IPS-15b (cell line): ENCODE data around the gene RFX2.
"Not testable (repeated sequence)": the region's sequence is repeated elsewhere in the genome, so short reads cannot be mapped to it uniquely, and the experiment has no call there.

Source experiments
- H3K27me3 ChIP-seq: one replicate; pipeline ENCODE4 v1.6.1; 2013; ENCODE audit warnings: low read length; ENCODE audit not compliant: control insufficient read depth, insufficient read depth
- H3K36me3 ChIP-seq: one replicate; pipeline ENCODE4 v1.6.1; 2013; ENCODE audit warnings: low read length; ENCODE audit not compliant: control insufficient read depth, insufficient read depth
- H3K4me1 ChIP-seq: one replicate; pipeline ENCODE4 v1.6.1; 2013; ENCODE audit warnings: mild to moderate bottlenecking, low read length; ENCODE audit not compliant: control insufficient read depth, insufficient read depth
- H3K4me3 ChIP-seq: one replicate; pipeline ENCODE4 v1.5.1; 2013; ENCODE audit warnings: low read depth, low read length
- H3K9ac ChIP-seq: one replicate; pipeline ENCODE4 v1.6.1; 2013; ENCODE audit warnings: low read depth, mild to moderate bottlenecking, low read length
- H3K9me3 ChIP-seq: one replicate; pipeline ENCODE4 v1.6.1; 2013; ENCODE audit warnings: mild to moderate bottlenecking, low read length; ENCODE audit not compliant: control insufficient read depth, insufficient read depth

RFX2 gene

DNA sequence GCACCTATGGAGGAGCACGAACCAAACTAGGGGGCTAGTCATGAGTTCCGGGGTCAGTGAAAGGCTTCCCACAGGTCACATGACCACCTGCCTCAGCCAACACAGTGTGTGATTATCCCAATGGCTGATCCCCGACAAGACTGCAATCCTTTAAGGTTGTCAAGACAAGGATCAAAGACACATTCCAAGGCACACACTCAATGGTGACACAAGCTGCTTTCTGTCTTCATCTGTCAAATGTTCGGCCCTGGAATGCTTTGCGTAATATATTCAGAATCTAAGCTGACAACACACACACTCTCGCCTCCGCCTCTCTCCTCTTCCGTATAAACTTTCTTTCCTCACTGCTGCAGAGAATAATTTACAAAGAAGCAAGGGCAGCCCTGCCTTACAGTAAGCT lies 144.1 kb downstream of the RFX2 start:
- no peaks in the 10 kb centered on the region for H3K36me3 ChIP-seq

DNA sequence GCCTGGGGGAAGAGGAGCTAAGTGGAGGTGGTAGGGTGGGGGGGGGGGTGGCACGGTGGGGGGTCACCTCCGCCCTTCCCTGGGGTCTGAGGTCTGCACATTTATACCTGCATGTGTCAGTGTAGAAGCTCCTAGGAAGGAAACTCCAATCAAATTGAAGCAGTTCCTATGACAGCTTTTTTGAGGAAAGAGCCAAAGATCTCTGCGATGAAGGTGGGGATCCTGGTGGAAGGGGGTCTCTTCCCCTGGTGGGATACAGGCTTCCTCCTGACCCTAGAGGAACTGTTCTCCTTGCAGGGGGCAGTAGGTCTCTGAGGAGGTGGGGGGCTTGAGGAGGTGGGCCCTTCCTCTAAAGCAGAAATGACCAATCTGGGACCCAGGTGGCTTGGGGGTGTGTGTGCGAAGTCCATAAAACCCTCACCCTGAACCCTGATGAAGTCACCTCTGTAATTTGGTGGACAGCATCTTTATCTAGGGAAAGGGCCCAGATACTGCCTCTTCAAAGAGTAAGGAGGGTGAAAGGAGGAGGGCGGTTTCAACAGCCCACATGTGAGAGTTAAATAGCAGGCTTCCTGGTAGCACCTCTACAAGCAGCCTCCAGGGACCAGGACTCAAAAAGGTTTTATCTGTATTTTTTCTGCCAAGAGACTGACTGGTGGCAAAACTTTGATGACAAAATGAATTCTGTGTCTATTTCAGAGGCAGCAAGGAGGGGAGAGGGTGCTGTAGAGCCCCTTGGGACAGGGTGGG lies 145.3 kb downstream of the RFX2 start:
- H3K27me3 ChIP-seq: no peaks in the 10 kb centered on the region
- H3K4me1 ChIP-seq: peaks cover 8% of the 10 kb centered on the region
- H3K9ac ChIP-seq: peak overlapping the region; percentile 39
- no peak overlapping the region for H3K4me3 ChIP-seq
- H3K9me3 ChIP-seq: no peaks in the 10 kb centered on the region
- no peaks in the 10 kb centered on the region for H3K36me3 ChIP-seq

More for the DNA sequence above, 144.1 kb downstream of the RFX2 start:
- no peak overlapping the region for H3K4me3 ChIP-seq
- H3K27me3 ChIP-seq: no peaks in the 10 kb centered on the region
- no peak overlapping the region for H3K9ac ChIP-seq
- H3K4me1 ChIP-seq: peaks cover 8% of the 10 kb centered on the region
- H3K9me3 ChIP-seq: no peaks in the 10 kb centered on the region

DNA sequence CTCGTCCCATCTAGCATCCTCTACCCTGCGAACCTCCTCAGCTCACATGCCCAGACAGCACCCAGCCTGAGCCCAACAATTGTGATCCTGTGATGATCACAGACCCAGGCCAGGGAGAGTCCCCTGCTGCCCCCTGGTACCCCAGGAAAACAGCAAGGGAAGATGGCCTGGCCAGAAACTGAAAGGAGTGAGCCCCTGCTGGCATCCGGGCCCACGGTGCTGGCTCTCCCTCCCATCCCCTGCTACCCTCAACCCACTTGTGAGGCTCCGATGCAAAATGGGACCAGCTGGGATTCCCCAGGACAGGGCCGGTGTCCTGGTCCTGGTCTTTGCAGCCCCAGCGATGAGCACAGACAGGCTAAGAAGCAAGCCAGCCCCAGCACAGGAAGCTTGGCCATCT lies 146.4 kb downstream of the RFX2 start:
- no peaks in the 10 kb centered on the region for H3K9me3 ChIP-seq
- no peaks in the 10 kb centered on the region for H3K36me3 ChIP-seq
- H3K4me1 ChIP-seq: peaks cover 8% of the 10 kb centered on the region
- H3K9ac ChIP-seq: peak overlapping the region; percentile 24
- no peak overlapping the region for H3K4me3 ChIP-seq
- no peaks in the 10 kb centered on the region for H3K27me3 ChIP-seq

DNA sequence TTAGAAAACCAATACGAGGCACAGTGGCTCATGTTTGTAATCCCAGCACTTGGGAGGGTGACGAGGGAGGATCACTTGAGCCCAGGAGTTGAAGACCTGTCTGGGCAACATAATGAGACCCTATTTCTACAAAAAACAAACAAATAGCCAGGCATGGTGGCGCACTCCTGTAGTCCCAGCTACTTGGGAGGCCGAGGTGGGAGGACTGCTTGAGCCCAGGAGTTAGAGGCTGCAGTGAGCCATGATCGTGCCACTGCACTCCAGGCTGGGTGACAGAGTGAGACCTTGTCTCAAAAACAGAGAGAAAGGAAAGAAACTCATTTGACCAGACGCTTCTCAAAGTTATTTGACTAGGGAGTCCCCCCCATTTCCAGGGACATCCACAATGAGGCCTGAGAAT lies 147.0 kb downstream of the RFX2 start:
- not testable (repeated sequence) for H3K4me1 ChIP-seq, H3K4me3 ChIP-seq, H3K36me3 ChIP-seq, H3K9ac ChIP-seq, H3K27me3 ChIP-seq, H3K9me3 ChIP-seq

DNA sequence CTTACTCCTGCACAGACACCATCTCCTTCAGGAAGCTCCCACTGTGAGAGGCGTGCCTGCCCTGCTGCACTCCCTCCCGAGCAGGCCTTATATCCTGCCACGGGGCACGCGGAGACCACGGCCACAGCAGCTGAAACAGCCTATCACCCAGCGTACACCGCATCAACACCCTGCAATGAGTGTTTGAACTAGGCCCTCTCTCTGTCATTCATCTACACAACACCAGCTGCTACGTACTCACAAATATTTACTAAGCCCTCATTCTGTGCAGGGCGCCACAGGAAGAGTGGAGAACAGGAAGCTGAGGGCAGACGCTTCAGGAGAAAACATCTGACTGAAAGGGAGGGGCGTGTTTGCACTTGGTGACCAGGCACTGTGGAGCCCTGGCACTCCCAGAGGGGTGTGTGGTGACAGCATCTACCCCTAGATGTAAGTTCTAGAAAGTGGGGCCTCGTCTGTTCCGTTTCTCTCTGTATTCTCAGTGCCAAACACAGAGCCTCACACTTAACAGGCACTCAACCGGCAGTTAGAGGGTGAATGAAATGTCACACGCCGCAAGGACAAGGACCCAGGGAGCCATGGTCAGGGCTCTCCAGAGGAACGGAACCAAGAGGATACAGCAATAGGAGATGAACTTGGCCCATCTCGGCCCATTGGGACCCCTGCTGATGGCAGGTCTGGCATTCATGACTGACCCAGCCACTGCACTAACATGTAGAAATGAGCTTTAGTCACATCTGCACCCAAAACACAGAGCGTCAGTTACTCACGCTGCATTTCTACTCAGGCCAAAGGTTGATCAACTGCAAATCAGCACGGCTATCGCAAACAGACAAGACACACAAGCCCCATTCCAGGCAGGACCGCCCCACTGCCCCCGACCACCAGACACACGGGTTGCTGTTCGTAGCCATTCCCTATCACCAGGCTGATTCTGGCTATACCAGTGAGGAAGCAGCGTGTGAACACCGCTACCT lies 148.0 kb downstream of the RFX2 start:
- no peaks in the 10 kb centered on the region for H3K27me3 ChIP-seq
- H3K36me3 ChIP-seq: no peaks in the 10 kb centered on the region
- peak overlapping the region; percentile 32 for H3K9ac ChIP-seq
- H3K4me1 ChIP-seq: peaks cover 9% of the 10 kb centered on the region
- H3K9me3 ChIP-seq: no peaks in the 10 kb centered on the region
- no peak overlapping the region for H3K4me3 ChIP-seq

DNA sequence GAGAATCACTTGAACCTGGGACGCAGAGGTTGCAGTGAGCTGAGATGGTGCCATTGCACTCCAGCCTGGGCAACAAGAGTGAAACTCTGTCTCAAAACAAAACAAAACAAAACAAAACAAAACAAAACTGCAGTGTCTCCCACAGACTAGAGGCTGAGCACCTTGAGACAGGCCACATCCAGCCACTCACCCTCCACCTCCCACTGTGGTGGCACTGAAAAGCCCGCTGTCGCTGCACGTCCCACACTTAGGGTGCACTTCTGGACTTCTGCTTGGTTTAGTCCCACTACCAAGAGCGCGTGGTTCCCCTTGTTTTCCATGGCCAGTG lies 148.7 kb downstream of the RFX2 start:
- H3K36me3 ChIP-seq, H3K4me3 ChIP-seq, H3K27me3 ChIP-seq, H3K9ac ChIP-seq, H3K9me3 ChIP-seq: not testable (repeated sequence)
- H3K4me1 ChIP-seq: peaks cover 15% of the 10 kb centered on the region

DNA sequence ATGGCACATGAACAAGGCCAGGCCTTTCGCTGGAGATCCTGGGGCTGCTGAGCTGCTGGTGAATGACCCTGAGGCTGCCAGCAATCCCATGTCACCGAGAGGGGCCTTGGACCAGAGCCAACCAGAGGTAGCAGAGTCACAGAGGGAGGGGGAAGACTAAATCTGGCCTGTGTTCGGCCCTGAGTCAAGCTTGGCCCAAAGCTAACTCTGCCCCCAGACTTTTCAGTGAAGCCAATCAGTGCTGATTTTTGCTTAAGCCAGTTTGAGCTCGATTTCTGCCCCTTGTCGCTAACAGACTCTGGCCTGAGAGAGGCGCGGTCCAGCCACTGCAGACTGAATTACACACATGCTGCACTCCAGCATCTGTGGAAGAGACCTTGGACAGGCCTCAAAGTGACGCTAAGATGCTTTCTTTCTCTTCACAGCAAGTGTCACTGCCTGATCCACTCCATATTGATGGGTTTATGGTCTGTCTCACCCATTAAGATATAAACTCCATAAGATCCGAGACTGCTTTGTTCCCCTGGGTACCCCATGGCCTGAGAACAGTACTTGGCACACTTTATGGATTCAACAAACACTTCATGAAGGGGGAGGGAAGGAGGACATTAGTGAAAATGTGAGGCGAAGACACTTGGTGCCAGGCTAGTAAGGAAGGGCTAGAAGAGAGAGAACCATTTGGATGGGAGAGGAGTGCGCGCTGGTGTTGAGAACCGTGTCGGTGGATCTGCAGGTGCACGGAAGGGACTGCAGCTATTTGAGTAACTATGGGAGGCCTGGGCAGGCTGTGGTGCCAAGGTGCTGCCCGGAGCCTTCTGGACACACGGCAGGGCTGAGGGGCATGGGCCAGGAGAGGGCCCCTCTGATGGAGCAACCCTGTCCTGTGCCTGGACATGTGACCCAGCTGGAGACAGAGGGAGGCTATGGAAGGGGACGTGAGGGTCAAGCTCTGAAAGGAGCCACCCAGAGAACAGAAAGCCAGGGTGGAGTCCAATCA lies 150.0 kb downstream of the RFX2 start:
- Histone ChIP-seq H3K9ac (peak overlapping the region; percentile 12), H3K36me3 (no peaks in the 10 kb centered on the region), H3K4me1 (peaks cover 26% of the 10 kb centered on the region), H3K9me3 (no peaks in the 10 kb centered on the region), H3K27me3 (no peaks in the 10 kb centered on the region), H3K4me3 (no peak overlapping the region)

DNA sequence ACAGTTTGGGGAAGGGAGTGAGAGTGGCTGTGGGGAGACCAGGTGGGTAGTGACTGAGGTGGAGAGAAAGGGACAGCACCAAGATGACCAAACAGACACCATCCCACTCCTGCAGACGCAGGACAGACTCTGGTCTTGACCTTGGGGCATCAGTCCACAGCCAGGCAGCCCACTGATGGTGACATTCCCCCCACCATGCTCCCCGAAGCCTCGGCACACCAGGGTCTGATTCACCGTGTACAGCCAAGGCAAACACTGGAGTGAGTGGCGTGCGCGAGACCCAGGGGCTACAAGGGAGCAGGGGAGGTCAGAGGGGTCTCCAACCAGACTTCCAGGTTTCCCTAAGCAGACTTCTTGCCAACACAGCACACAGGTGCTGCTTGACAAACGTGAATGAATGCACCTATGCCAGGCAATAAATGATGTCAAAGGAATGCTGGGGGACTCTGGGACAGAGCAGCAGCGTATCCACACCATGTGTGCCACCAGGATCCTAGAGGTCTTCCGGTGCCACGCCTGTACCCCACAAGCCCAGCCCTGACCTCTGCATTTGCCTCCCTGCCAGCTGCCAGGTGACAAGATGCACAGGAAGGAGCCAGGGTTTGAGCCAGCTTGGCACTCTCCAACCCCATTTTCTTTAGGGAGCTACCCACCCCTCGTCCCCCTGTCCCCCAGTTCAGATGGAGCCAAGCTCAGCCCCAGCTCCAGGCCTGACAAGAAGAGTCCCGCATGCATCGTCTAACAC lies 150.9 kb downstream of the RFX2 start:
- Histone ChIP-seq H3K36me3 (no peaks in the 10 kb centered on the region), H3K9ac (peak overlapping the region; percentile 4), H3K27me3 (no peaks in the 10 kb centered on the region), H3K9me3 (no peaks in the 10 kb centered on the region), H3K4me1 (peaks cover 31% of the 10 kb centered on the region), H3K4me3 (no peak overlapping the region)

DNA sequence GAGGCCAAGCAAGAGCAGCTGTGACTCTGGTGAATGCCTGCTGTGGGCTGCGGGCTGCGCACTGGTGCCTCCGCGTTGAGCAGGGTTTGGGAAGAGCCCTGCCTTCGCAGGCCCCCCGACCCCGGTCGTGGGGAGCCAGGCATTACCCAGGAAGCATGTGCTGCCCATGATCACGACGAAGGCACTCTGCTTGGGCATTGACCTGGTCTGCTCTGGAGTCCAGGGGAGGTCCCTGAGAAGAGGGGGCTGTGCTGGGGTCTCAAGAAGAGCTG lies 151.5 kb downstream of the RFX2 start:
- no peak overlapping the region for H3K9ac ChIP-seq
- H3K27me3 ChIP-seq: no peaks in the 10 kb centered on the region
- H3K4me1 ChIP-seq: peaks cover 37% of the 10 kb centered on the region
- no peaks in the 10 kb centered on the region for H3K9me3 ChIP-seq
- no peak overlapping the region for H3K4me3 ChIP-seq
- no peaks in the 10 kb centered on the region for H3K36me3 ChIP-seq

DNA sequence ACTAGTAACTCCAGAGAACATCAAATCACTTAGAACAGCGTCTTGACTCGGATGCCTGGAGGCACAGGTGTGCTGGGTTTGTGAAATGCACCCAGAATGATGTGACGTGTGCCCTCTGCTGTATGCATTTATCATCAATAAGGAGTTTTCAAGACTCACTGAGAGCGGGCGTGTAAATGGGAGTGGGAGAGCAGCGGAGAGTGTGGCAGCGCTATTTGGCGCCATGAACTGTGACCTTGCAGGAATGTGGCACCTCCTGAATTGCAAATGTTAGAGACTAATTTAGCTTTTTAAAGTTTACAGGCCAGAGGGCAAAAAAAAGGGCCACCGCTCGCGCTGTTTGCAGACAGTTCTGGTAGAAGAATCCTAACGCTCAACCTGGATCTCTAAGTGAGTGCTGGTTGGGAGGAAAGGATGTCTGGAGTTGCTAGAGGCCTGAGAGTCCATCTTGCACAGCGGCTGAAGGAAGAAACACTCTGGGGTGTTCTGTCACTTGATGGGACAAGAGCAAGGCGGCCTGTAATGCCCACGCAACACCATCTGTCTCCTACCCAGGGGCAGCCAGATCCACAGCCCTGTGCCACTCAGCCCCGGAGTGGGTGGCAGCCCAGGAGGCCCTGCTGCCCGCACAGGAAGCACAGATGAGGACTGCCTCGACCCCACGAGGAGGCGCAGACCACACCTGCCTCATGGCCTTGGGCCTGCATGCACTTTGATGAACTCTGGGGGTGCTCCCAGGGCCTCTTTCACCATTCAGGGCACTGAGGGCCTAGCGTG lies 152.0 kb downstream of the RFX2 start:
- no peaks in the 10 kb centered on the region for H3K27me3 ChIP-seq
- peaks cover 41% of the 10 kb centered on the region for H3K4me1 ChIP-seq
- H3K9me3 ChIP-seq: no peaks in the 10 kb centered on the region
- no peak overlapping the region for H3K4me3 ChIP-seq
- no peak overlapping the region for H3K9ac ChIP-seq
- H3K36me3 ChIP-seq: no peaks in the 10 kb centered on the region
